Parathyroid adenoma (tissue), 2 donors: Measurements from ENCODE around the gene WFDC2.

Experiments used
- H2AFZ ChIP-seq: fragments of 300-600 bp; sonication (generic); one replicate; pipeline ENCODE4 v1.7.0; 2017; ENCODE audit warnings: antibody characterized with exemption, mild to moderate bottlenecking
- H3K27ac ChIP-seq: fragments of 300-600 bp; sonication (generic); one replicate; pipeline ENCODE4 v1.7.0; 2017
- H3K27me3 ChIP-seq: fragments of 300-600 bp; sonication (generic); one replicate; pipeline ENCODE4 v1.7.0; 2017; ENCODE audit warnings: low read length; ENCODE audit not compliant: control insufficient read depth, insufficient read depth
- H3K36me3 ChIP-seq: fragments of 300-600 bp; sonication (generic); one replicate; pipeline ENCODE4 v1.7.0; 2017; ENCODE audit warnings: low read length; ENCODE audit not compliant: control insufficient read depth, insufficient read depth
- H3K4me1 ChIP-seq: fragments of 300-600 bp; sonication (generic); one replicate; pipeline ENCODE4 v1.7.0; 2017; ENCODE audit warnings: control low read depth
- H3K4me2 ChIP-seq: fragments of 300-600 bp; sonication (generic); one replicate; pipeline ENCODE4 v1.7.0; 2017; ENCODE audit warnings: low read length
- H3K4me3 ChIP-seq: fragments of 300-600 bp; sonication (generic); one replicate; pipeline ENCODE4 v1.7.0; 2017; ENCODE audit warnings: low read depth, low read length
- H3K79me2 ChIP-seq: fragments of 300-600 bp; sonication (generic); one replicate; pipeline ENCODE4 v1.7.0; 2017; ENCODE audit warnings: control low read depth
- H3K9ac ChIP-seq: fragments of 300-600 bp; sonication (generic); one replicate; pipeline ENCODE4 v1.7.0; 2017; ENCODE audit warnings: mild to moderate bottlenecking
- H3K9me3 ChIP-seq: fragments of 300-600 bp; sonication (generic); one replicate; pipeline ENCODE4 v1.7.0; 2017; ENCODE audit warnings: low read length; ENCODE audit not compliant: control insufficient read depth
- CTCF ChIP-seq: fragments of 300-600 bp; sonication (generic); IDR thresholded peaks from one replicate; pipeline ENCODE4 v1.7.0; 2017; ENCODE audit warnings: antibody characterized with exemption, mild to moderate bottlenecking
- donor health status: primary hyperparathyroidism.

The WFDC2 gene

GRCh38 chr20:45448270-45448669 is 21.3 kb upstream of the WFDC2 start:
- no peaks in the 10 kb centered on the region for H3K9me3 ChIP-seq
- H3K9ac ChIP-seq: no peak overlapping the region
- no peak overlapping the region for H3K4me2 ChIP-seq
- H3K4me1 ChIP-seq: no peaks in the 10 kb centered on the region
- no peak for TF ChIP-seq CTCF
- no peak overlapping the region for H3K4me3 ChIP-seq
- H3K27ac ChIP-seq: no peak overlapping the region
- H3K27me3 ChIP-seq: no peaks in the 10 kb centered on the region
- no peaks in the 10 kb centered on the region for H3K79me2 ChIP-seq
- no peak overlapping the region for H2AFZ ChIP-seq
- no peaks in the 10 kb centered on the region for H3K36me3 ChIP-seq

GRCh38 chr20:45449528-45449927 is 20.0 kb upstream of the WFDC2 start:
- Histone ChIP-seq H2AFZ (no peak overlapping the region), H3K79me2 (no peaks in the 10 kb centered on the region), H3K4me1 (no peaks in the 10 kb centered on the region), H3K27me3 (no peaks in the 10 kb centered on the region), H3K9ac (no peak overlapping the region), H3K36me3 (no peaks in the 10 kb centered on the region), H3K9me3 (no peaks in the 10 kb centered on the region), H3K4me3 (no peak overlapping the region), H3K4me2 (no peak overlapping the region), H3K27ac (no peak overlapping the region)
- no peak for TF ChIP-seq CTCF

GRCh38 chr20:45450097-45450818 is 19.3 kb upstream of the WFDC2 start:
- no peak overlapping the region for H3K9ac ChIP-seq
- no peaks in the 10 kb centered on the region for H3K4me1 ChIP-seq
- TF ChIP-seq CTCF: peak; percentile 55
- no peak overlapping the region for H3K4me3 ChIP-seq
- H3K27me3 ChIP-seq: no peaks in the 10 kb centered on the region
- H3K9me3 ChIP-seq: no peaks in the 10 kb centered on the region
- no peaks in the 10 kb centered on the region for H3K79me2 ChIP-seq
- H3K4me2 ChIP-seq: no peak overlapping the region
- no peak overlapping the region for H3K27ac ChIP-seq
- no peak overlapping the region for H2AFZ ChIP-seq
- H3K36me3 ChIP-seq: no peaks in the 10 kb centered on the region

GRCh38 chr20:45452238-45452637 is 17.3 kb upstream of the WFDC2 start:
- Histone ChIP-seq H2AFZ (no peak overlapping the region), H3K9ac (no peak overlapping the region), H3K9me3 (no peaks in the 10 kb centered on the region), H3K4me1 (no peaks in the 10 kb centered on the region), H3K4me3 (no peak overlapping the region), H3K79me2 (no peaks in the 10 kb centered on the region), H3K36me3 (no peaks in the 10 kb centered on the region), H3K4me2 (no peak overlapping the region), H3K27me3 (no peaks in the 10 kb centered on the region), H3K27ac (no peak overlapping the region)
- no peak for TF ChIP-seq CTCF
